GM18507 (cell line): ENCODE data around the gene MAPK7.

ENCODE experiments used
- DNase-seq: peaks from one replicate; pipeline ENCODE4 v3.0.0; 2011; ENCODE audit warnings: low read depth; ENCODE audit not compliant: insufficient read length; ENCODE audit errors: extremely low spot score
- FAIRE-seq: peaks from 2 replicates; lab custom pipeline; 2011; peaks lifted over from hg19 to GRCh38; lab: Jason Lieb, UNC

Gene MAPK7

GRCh38 chr17:19374136-19374535 lies 4.2 kb upstream of the MAPK7 start:
- no peak for DNase-seq
- FAIRE-seq = no peak

- DNase-seq (no peak), FAIRE-seq (no peak)
Measured at GRCh38 chr17:19375732-19376131, 2.6 kb upstream of the MAPK7 start.

GRCh38 chr17:19376811-19377210 lies 1.5 kb upstream of the MAPK7 start:
- FAIRE-seq (no peak), DNase-seq (no peak)

- peak; percentile 100 for FAIRE-seq
- peak; percentile 100 for DNase-seq
Measured at GRCh38 chr17:19377602-19378415, 489 bp upstream of the MAPK7 start.

GRCh38 chr17:19379361-19380065 lies 1.2 kb downstream of the MAPK7 start:
- FAIRE-seq (no peak), DNase-seq (no peak)

- no peak for DNase-seq
- FAIRE-seq = no peak
Measured at GRCh38 chr17:19380481-19381301, 2.4 kb downstream of the MAPK7 start.

- DNase-seq = no peak
- no peak for FAIRE-seq
Measured at GRCh38 chr17:19381361-19381740, 3.1 kb downstream of the MAPK7 start.

GRCh38 chr17:19381741-19382444 lies 3.6 kb downstream of the MAPK7 start:
- no peak for DNase-seq
- no peak for FAIRE-seq

- DNase-seq (no peak), FAIRE-seq (no peak)
Measured at GRCh38 chr17:19382531-19383444, 4.5 kb downstream of the MAPK7 start.

GRCh38 chr17:19383681-19384470 lies 5.6 kb downstream of the MAPK7 start:
- no peak for FAIRE-seq

GRCh38 chr17:19384723-19385391 lies 6.6 kb downstream of the MAPK7 start:
- FAIRE-seq = no peak
- no peak for DNase-seq

More at GRCh38 chr17:19383681-19384470, 5.6 kb downstream of the MAPK7 start:
- no peak for DNase-seq

GRCh38 chr17:19385521-19385983 lies 7.3 kb downstream of the MAPK7 start:
- FAIRE-seq = no peak
- no peak for DNase-seq

GRCh38 chr17:19386051-19386929 lies 8.0 kb downstream of the MAPK7 start:
- FAIRE-seq (no peak), DNase-seq (no peak)

GRCh38 chr17:19386974-19387920 lies 8.9 kb downstream of the MAPK7 start, which contains the start of gene MFAP4:
MFAP4 (minus strand) TSS chr17:19387190; CDS start chr17:19387155, 35 bp downstream.
- no peak for FAIRE-seq
- DNase-seq = no peak

GRCh38 chr17:19387921-19388521 lies 9.7 kb downstream of the MAPK7 start:
- FAIRE-seq = no peak
- no peak for DNase-seq
